Prostate gland (tissue), 2 donors: ENCODE results near the gene KCNK6.

Experiments used
- CTCF ChIP-seq, 4 experiments: fragments of 200-600 bp in 2 of 4; fragments of 450-650 bp in 2 of 4; sonication (generic) in 2 of 4; IDR thresholded peaks; 1 replicate in 3 of 4; 2 replicates in 1 of 4; pipeline ENCODE4 v1.5.1; 2016 to 2019; ENCODE audit warnings: antibody characterized with exemption in 4 of 4, mild to moderate bottlenecking in 2 of 4, moderate library complexity in 2 of 4
- POLR2AphosphoS5 ChIP-seq: sonication (generic); formaldehyde crosslinking; IDR thresholded peaks from one replicate; pipeline ENCODE4 v1.6.1; 2017; ENCODE audit warnings: antibody characterized with exemption

DNA sequence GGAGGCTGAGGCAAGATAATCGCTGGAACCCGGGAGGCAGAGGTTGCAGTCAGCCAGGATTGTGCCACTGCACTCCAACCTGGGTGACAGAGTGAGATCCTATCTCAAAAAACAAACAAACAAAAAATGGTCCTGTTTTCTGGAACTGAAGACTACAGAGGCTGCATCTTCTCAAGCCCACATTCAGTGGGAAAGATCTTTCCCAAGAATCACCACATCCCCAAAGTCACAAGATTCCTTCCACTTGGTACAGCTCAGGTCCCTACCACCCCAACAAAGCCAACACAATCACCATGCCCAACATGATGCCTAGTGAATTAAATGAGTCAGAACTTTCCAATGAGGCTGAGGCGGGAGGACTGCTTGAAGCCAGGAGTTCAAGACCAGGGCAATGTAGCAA is 31.2 kb downstream of the KCNK6 start:
- TF ChIP-seq POLR2AphosphoS5 (no peak), CTCF (IDR thresholded peaks at IDR 0.05) (no peak)
